Measurements from ENCODE around the gene GABBR1.

GRCh38 chr6:29598172-29598747 lies 34.7 kb downstream of the GABBR1 start:
- no peak for TF ChIP-seq CTCF (conservative IDR thresholded peaks at IDR 0.05)
- TF ChIP-seq EZH2 (IDR thresholded peaks at IDR 0.05; ENCODE audit: low read depth) = no peak
